Caco-2 (cell line): Measurements from ENCODE around the gene EMC7. TPM values are rescaled to one million over a fixed set of nuclear protein-coding genes. Genes with fewer than 3 reads are reported as not detected.

Experiments used
- BruUV-seq: library from RNA; stranded (reverse); fragments of 400-500 nt; replicated peaks from 2 replicates; lab custom pipeline; 2021; lab: Mats Ljungman, UMichigan
- CTCF ChIA-PET: fragments of 300-600 bp; sonication (Branson Sonifier 250); formaldehyde crosslinking; loops from one replicate; lab custom pipeline; 2022; ENCODE audit warnings: antibody characterized with exemption; lab: Charles Lee
- POLR2A ChIA-PET: fragments of 300-600 bp; sonication (Branson Sonifier 250); formaldehyde crosslinking; loops from one replicate; lab custom pipeline; 2022; ENCODE audit warnings: antibody characterized with exemption; lab: Charles Lee
- DNase-seq, 2 experiments: peaks; one replicate each; pipeline versions ENCODE4 v3.0.0 to v3.0.0-alpha.2; 2020 to 2022
- H3K27me3 ChIP-seq: replicated peaks from 2 replicates; pipeline ENCODE4 v1.6.0; 2011; ENCODE audit warnings: low read length; ENCODE audit not compliant: control insufficient read depth, insufficient read depth
- H3K36me3 ChIP-seq: 2 replicates; pipeline ENCODE4 v1.5.1; 2011; ENCODE audit warnings: low read length; ENCODE audit not compliant: control insufficient read depth, insufficient read depth
- H3K4me1 ChIP-seq: fragments of 250-450 bp; sonication (Bioruptor Pico); 2 replicates; pipeline ENCODE4 v1.5.1; 2020; ENCODE audit warnings: mild to moderate bottlenecking
- H3K4me3 ChIP-seq: 2 replicates; pipeline ENCODE4 v1.5.1; 2011; ENCODE audit warnings: low read depth, mild to moderate bottlenecking, control low read depth, low read length
- H3K9me3 ChIP-seq: fragments of 250-450 bp; sonication (Bioruptor Pico); 2 replicates; pipeline ENCODE4 v1.5.1; 2020; ENCODE audit warnings: mild to moderate bottlenecking, moderate library complexity
- H3K27ac Mint-ChIP-seq: one replicate; pipeline ENCODE4 v1.8.0; 2022; ENCODE audit warnings: mixed read lengths; ENCODE audit not compliant: unreplicated experiment
- H3K27me3 Mint-ChIP-seq: one replicate; pipeline ENCODE4 v1.8.0; 2022; ENCODE audit warnings: mixed read lengths; ENCODE audit not compliant: insufficient read depth, unreplicated experiment
- H3K36me3 Mint-ChIP-seq: one replicate; pipeline ENCODE4 v1.8.0; 2022; ENCODE audit warnings: mild to moderate bottlenecking, mixed read lengths; ENCODE audit not compliant: insufficient read depth, unreplicated experiment
- H3K4me1 Mint-ChIP-seq: one replicate; pipeline ENCODE4 v1.8.0; 2022; ENCODE audit warnings: low read depth, mixed read lengths; ENCODE audit not compliant: unreplicated experiment
- H3K4me3 Mint-ChIP-seq: one replicate; pipeline ENCODE4 v1.8.0; 2022; ENCODE audit warnings: mild to moderate bottlenecking, moderate library complexity, mixed read lengths; ENCODE audit not compliant: unreplicated experiment
- H3K9me3 Mint-ChIP-seq: one replicate; pipeline ENCODE4 v1.8.0; 2022; ENCODE audit warnings: mixed read lengths; ENCODE audit not compliant: unreplicated experiment
- CTCF ChIP-seq, 2 experiments: fragments of 200-600 bp in 1 of 2; IDR thresholded peaks; 1 replicate in 1 of 2; 2 replicates in 1 of 2; pipeline versions ENCODE4 v1.5.1 to v1.8.0; 2011 to 2022; ENCODE audit warnings: antibody characterized with exemption in 1 of 2, control low read depth in 1 of 2, inconsistent platforms in 1 of 2, low read depth in 1 of 2, low read length in 1 of 2, mild to moderate bottlenecking in 1 of 2, moderate library complexity in 1 of 2; ENCODE audit not compliant: insufficient read depth in 1 of 2, severe bottlenecking in 1 of 2, unreplicated experiment in 1 of 2
- intact Hi-C: fragments of 100-400 bp; cut with micrococcal nuclease; formaldehyde crosslinking; loops from one replicate; pipeline ENCODE4 v1.10.0; 2022; ENCODE audit not compliant: unreplicated experiment
- total RNA-seq: library from RNA; stranded (reverse); gene quantifications from 2 replicates; pipeline ENCODE4 v1.2.3, GENCODE V29; 2022

The EMC7 gene
- total RNA-seq, 1 experiment from 2014 or later, result 74.2 TPM

GRCh38 chr15:34065941-34066340 is 35.7 kb downstream of the EMC7 start:
- H3K4me3 ChIP-seq, result no peak overlapping the region
- no peak overlapping the region for H3K27ac Mint-ChIP-seq
- no peaks in the 10 kb centered on the region for H3K4me1 ChIP-seq
- no peak for TF ChIP-seq CTCF (IDR thresholded peaks at IDR 0.05; ENCODE audit: insufficient read depth in 1 of 2, low read depth in 1 of 2, low read length in 1 of 2, severe bottlenecking in 1 of 2, unreplicated experiment in 1 of 2)
- no peaks in the 10 kb centered on the region for H3K27me3 Mint-ChIP-seq
- H3K27me3 ChIP-seq, result no peaks in the 10 kb centered on the region
- H3K4me3 Mint-ChIP-seq, result no peak overlapping the region
- ChIA-PET POLR2A (no interaction called here), CTCF (no interaction called here)
- H3K36me3 ChIP-seq, result no peaks in the 10 kb centered on the region
- H3K9me3 ChIP-seq, result no peaks in the 10 kb centered on the region
- no peaks in the 10 kb centered on the region for H3K9me3 Mint-ChIP-seq
- H3K36me3 Mint-ChIP-seq, result no peaks in the 10 kb centered on the region
- BruUV-seq, result no TSS peak
- H3K4me1 Mint-ChIP-seq, result no peaks in the 10 kb centered on the region
- no peak for DNase-seq
- intact Hi-C loops, result no loop called here

- H3K36me3 ChIP-seq, result no peaks in the 10 kb centered on the region
- TF ChIP-seq CTCF (IDR thresholded peaks at IDR 0.05; ENCODE audit: insufficient read depth in 1 of 2, low read depth in 1 of 2, low read length in 1 of 2, severe bottlenecking in 1 of 2, unreplicated experiment in 1 of 2), result no peak
- intact Hi-C loops, result no loop called here
- POLR2A ChIA-PET, result no interaction called here
- no peaks in the 10 kb centered on the region for H3K27me3 Mint-ChIP-seq
- DNase-seq, result no peak
- no peak overlapping the region for H3K27ac Mint-ChIP-seq
- H3K27me3 ChIP-seq, result no peaks in the 10 kb centered on the region
- no peaks in the 10 kb centered on the region for H3K4me1 ChIP-seq
- H3K36me3 Mint-ChIP-seq, result no peaks in the 10 kb centered on the region
- H3K4me1 Mint-ChIP-seq, result no peaks in the 10 kb centered on the region
- CTCF ChIA-PET, result no interaction called here
- no peaks in the 10 kb centered on the region for H3K9me3 ChIP-seq
- no peaks in the 10 kb centered on the region for H3K9me3 Mint-ChIP-seq
- BruUV-seq, result no TSS peak
- no peak overlapping the region for H3K4me3 ChIP-seq
- no peak overlapping the region for H3K4me3 Mint-ChIP-seq
These were observed 36.4 kb downstream of the EMC7 start for GRCh38 chr15:34065261-34065660.

- Mint-ChIP-seq H3K27me3 (no peaks in the 10 kb centered on the region), H3K9me3 (no peaks in the 10 kb centered on the region), H3K36me3 (no peaks in the 10 kb centered on the region), H3K27ac (no peak overlapping the region), H3K4me1 (peaks cover 4% of the 10 kb centered on the region), H3K4me3 (no peak overlapping the region)
- Histone ChIP-seq H3K9me3 (no peaks in the 10 kb centered on the region), H3K4me3 (no peak overlapping the region), H3K27me3 (no peaks in the 10 kb centered on the region), H3K4me1 (no peaks in the 10 kb centered on the region), H3K36me3 (no peaks in the 10 kb centered on the region)
- ChIA-PET POLR2A (no interaction called here), CTCF (no interaction called here)
- TF ChIP-seq CTCF (IDR thresholded peaks at IDR 0.05; ENCODE audit: insufficient read depth in 1 of 2, low read depth in 1 of 2, low read length in 1 of 2, severe bottlenecking in 1 of 2, unreplicated experiment in 1 of 2), result no peak
- intact Hi-C loops, result no loop called here
- DNase-seq, result no peak
- BruUV-seq, result no TSS peak
These were observed 37.2 kb downstream of the EMC7 start for GRCh38 chr15:34064438-34064837.
